SJCRH30 (cell line): Measurements from ENCODE around the gene PTGER3. TPM values are rescaled to one million over a fixed set of nuclear protein-coding genes. Genes with fewer than 3 reads are reported as not detected.

ENCODE experiments used
- DNase-seq, 2 experiments: peaks; one replicate each; pipeline ENCODE4 v3.0.0-alpha.2; 2015 to 2020
- H3K27ac ChIP-seq: fragments of 250-450 bp; sonication (Bioruptor Pico); 2 replicates; pipeline ENCODE4 v1.5.1; 2020; ENCODE audit warnings: mild to moderate bottlenecking, moderate library complexity
- H3K27me3 ChIP-seq: fragments of 250-450 bp; sonication (Bioruptor Pico); 2 replicates; pipeline ENCODE4 v1.5.1; 2020; ENCODE audit warnings: mild to moderate bottlenecking, moderate library complexity
- H3K36me3 ChIP-seq: fragments of 250-450 bp; sonication (Bioruptor Pico); 2 replicates; pipeline ENCODE4 v1.5.1; 2020; ENCODE audit warnings: mild to moderate bottlenecking, moderate library complexity
- H3K4me1 ChIP-seq: fragments of 250-450 bp; sonication (Bioruptor Pico); 2 replicates; pipeline ENCODE4 v1.5.1; 2020; ENCODE audit warnings: mild to moderate bottlenecking, moderate library complexity
- H3K4me3 ChIP-seq: fragments of 250-450 bp; sonication (Bioruptor Pico); 2 replicates; pipeline ENCODE4 v1.5.1; 2020; ENCODE audit warnings: mild to moderate bottlenecking, moderate library complexity
- H3K9me3 ChIP-seq: fragments of 250-450 bp; sonication (Bioruptor Pico); replicated peaks from 2 replicates; pipeline ENCODE4 v1.5.1; 2020; ENCODE audit warnings: mild to moderate bottlenecking, moderate library complexity
- total RNA-seq: library from RNA; depleted of rRNA; stranded (reverse); fragments of >200 nt; shearing (Covaris generic); gene quantifications from 2 replicates; pipeline ENCODE4 v1.2.3, GENCODE V29; 2014; rRNA removed

The PTGER3 gene
- not detected in 2 replicates for total RNA-seq

DNA sequence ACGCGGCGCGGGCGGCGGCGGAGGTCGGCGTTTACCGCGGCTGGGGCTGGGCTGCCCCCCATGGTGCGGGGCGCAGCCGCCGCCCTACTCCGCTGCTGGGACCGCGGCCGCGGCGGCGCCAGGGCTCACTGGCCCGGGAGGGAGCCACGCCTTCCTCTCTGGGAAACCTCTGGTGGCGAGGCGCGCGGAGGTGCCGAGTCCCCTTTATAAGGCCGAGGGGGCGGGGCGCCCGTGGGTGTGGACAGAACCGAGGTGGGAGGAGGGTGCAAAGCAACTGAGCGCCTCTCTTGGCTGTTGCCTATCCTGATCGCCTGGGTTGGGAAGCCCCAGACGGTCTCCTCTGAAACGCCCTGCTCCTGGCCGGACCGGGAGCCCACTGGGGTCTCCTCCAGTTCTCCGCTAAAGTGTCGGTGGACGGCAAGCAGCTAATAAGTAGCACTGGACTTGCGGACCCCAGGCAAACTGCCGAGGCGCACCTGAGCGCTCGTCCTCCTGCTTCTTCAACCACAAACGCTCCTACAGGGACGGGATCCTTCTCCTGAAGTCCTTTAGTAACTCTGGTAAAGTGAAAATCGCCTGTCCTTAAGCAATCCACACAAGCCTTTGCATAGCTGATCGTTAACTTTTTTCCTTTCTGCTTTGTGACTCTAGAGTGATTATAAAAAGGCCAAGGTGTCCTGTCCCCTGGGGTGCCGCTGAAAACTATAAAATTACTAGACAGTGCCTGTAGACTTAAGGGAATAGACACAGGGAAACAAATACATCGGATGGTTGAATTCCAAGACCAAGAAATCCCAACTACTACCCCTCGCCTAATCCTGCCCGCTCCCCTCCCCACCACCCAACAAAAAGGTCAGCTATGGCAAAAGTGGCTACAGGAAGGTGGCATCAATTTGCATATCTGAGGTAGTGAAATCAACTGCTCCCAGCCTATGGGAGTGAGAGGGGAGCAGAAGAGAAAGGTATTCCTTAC, at the start of gene PTGER3:
PTGER3 (minus strand) TSS at position 182 of the 973 bp plus-strand sequence. CDS start 239 bp downstream, outside the sequence.
- H3K36me3 ChIP-seq: no peaks in the 10 kb centered on the region
- H3K4me1 ChIP-seq: no peaks in the 10 kb centered on the region
- peak in 1 of 2 experiments; percentile 9 for DNase-seq
- no peak within 1 kb of the TSS for H3K27ac ChIP-seq
- no peaks in the 10 kb centered on the region for H3K9me3 ChIP-seq
- peaks cover 6% of the 10 kb centered on the region; the same call in 1 of the 2 replicates for H3K27me3 ChIP-seq
- H3K4me3 ChIP-seq: no peak within 1 kb of the TSS

DNA sequence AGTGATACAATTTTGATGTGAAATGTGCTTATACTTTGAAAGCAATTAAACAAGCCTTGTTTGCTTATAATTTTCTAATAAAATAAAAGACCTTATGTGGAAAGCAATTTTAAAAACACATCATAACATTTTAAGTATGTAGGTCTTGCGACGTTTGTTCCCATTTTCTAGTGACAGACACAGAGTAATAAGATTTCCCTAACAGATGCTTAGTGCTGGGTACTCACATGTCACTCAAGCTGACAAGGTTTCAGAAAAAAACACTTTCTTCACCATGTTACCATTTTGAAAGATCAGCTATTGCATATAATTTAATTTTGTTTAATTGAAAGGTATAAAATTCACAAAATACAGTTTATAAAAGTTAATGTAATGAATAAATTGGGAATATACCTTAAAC, 47.3 kb upstream of the PTGER3 start:
- no peak overlapping the region for H3K27ac ChIP-seq
- H3K36me3 ChIP-seq: no peaks in the 10 kb centered on the region
- no peaks in the 10 kb centered on the region for H3K4me1 ChIP-seq
- H3K4me3 ChIP-seq: no peak overlapping the region
- no peak for DNase-seq
- no peaks in the 10 kb centered on the region for H3K27me3 ChIP-seq
- H3K9me3 ChIP-seq: no peaks in the 10 kb centered on the region

DNA sequence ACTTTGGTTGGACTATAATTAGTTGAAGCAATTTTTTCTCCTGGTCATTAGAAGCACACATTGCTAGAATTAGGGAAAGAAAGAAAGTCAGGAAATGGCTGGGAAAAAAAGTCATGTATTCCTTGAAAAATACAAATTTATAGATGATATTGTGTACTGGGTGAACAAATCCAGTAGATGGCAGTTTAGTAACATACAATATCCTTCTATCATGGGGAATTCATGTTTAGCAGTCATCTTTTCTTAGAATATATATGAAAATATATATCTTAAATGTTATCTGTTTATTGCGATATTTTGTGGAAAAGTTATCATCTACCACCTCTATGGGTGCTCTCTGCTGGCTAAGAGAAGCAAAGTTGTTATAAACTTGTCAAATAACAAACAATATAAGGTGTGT, 46.3 kb upstream of the PTGER3 start:
- Histone ChIP-seq H3K4me3 (no peak overlapping the region), H3K27ac (no peak overlapping the region), H3K36me3 (no peaks in the 10 kb centered on the region), H3K9me3 (no peaks in the 10 kb centered on the region), H3K27me3 (no peaks in the 10 kb centered on the region), H3K4me1 (no peaks in the 10 kb centered on the region)
- peak in 1 of 2 experiments; percentile 14 for DNase-seq

DNA sequence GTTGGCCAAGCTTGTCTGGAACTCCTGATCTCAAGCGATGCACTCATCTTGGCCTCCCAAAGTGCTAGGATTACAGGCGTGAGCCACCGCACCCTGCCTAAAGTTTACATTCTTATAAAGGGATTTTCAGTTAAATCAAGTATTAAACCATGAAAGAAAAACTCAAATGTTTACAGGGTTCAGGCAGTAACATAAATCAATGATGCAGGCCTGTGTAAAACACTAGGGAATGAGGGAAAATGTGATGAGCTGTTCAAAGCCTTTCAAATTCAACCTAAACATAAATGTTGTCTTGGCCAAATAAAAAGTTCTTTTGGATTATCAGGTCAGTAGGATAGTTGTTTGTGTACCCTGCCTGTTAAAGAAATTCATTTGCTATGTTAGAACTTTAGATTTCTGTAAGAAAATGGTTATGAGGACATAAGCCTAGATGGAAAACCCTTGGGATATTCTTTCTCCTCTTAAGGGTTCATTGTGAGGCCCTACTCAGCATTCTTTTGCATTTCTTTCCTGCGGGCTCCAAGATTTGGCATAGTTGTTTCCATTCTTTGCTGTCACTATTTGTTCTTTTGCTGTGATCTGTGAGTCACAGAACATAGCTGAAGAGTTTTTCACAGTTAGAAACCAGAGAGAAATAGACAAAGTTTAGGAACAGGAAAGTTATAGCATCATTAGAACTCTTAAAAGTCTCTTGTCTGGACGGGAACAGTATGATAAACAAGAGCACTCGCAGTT, 42.1 kb upstream of the PTGER3 start:
- H3K36me3 ChIP-seq: no peaks in the 10 kb centered on the region
- H3K27me3 ChIP-seq: no peaks in the 10 kb centered on the region
- no peak for DNase-seq
- H3K4me1 ChIP-seq: no peaks in the 10 kb centered on the region
- H3K9me3 ChIP-seq: no peaks in the 10 kb centered on the region
- H3K4me3 ChIP-seq: no peak overlapping the region
- no peak overlapping the region for H3K27ac ChIP-seq

DNA sequence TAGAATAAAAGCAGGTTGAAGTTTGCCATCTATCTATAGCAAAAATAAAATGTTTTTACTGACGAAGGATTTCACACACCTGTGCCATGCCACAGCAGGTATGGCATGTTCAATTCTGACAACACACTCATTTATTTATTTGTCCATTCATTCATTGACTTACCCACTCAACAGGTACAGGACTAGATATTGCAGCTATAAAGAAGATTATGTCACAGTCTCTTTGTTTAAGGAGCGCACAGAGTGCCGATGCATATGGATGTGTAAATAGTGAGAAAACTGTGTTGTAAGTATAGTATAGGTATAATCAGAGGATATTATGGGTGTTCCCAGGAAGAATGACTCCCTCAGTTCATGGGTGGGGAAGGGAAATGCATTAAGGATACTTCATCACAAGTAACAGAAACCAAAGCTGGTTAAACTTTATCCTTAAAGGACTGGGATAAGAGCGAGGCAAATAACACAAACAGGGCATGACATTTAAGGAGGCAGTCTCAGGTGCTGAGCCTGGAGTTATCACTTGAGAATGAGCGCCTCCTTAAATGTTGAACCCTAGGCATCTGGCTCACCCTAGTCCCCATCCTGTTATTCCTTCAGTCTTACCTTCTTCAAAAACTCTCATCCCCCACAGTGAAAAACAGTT, 41.1 kb upstream of the PTGER3 start:
- no peak for DNase-seq
- no peak overlapping the region for H3K4me3 ChIP-seq
- H3K36me3 ChIP-seq: no peaks in the 10 kb centered on the region
- no peaks in the 10 kb centered on the region for H3K4me1 ChIP-seq
- H3K9me3 ChIP-seq: no peaks in the 10 kb centered on the region
- H3K27ac ChIP-seq: no peak overlapping the region
- H3K27me3 ChIP-seq: no peaks in the 10 kb centered on the region

DNA sequence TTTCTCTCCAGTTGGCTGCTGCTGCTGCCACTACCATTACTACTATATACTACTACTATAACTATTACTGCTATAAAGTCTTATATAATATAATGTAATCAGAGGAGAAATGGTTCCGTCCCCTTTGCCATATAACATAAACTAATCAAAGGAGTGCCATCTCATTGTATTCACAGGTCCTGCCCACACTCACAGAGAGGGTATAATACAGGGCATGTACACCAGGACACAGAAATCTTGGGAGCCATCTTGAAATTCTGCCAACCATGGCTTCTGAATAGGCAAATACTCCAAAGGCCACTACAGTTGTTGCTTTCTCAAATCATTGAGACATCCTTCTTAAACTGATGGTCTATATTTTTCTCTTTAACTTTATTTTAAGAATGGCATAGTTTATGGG, 40.1 kb upstream of the PTGER3 start:
- no peak overlapping the region for H3K4me3 ChIP-seq
- DNase-seq: no peak

DNA sequence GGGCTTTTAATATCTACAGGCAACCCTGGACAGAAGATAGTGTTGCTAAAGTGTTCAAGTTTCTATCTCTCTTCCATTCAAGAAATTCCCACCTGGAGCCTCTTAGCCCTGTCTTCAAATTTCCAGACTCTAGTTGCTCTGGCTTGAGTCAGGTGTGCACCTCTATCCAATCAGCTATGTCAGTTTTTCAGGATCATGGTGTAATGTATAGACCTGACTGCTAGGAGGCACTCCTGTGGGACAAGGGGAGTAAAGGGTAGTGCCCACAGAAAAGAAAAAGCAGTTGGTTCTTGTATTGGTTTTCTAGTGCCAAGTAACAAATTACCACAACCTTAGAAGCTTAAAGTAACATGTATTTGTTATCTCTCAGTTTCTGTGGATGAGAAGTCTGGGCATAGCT, 39.4 kb upstream of the PTGER3 start:
- no peaks in the 10 kb centered on the region for H3K4me1 ChIP-seq
- no peaks in the 10 kb centered on the region for H3K36me3 ChIP-seq
- no peak overlapping the region for H3K4me3 ChIP-seq
- H3K27ac ChIP-seq: no peak overlapping the region
- no peak for DNase-seq
- no peaks in the 10 kb centered on the region for H3K27me3 ChIP-seq
- no peaks in the 10 kb centered on the region for H3K9me3 ChIP-seq

More for the DNA sequence above, 40.1 kb upstream of the PTGER3 start:
- Histone ChIP-seq H3K27me3 (no peaks in the 10 kb centered on the region), H3K27ac (no peak overlapping the region), H3K4me1 (no peaks in the 10 kb centered on the region), H3K9me3 (no peaks in the 10 kb centered on the region), H3K36me3 (no peaks in the 10 kb centered on the region)

DNA sequence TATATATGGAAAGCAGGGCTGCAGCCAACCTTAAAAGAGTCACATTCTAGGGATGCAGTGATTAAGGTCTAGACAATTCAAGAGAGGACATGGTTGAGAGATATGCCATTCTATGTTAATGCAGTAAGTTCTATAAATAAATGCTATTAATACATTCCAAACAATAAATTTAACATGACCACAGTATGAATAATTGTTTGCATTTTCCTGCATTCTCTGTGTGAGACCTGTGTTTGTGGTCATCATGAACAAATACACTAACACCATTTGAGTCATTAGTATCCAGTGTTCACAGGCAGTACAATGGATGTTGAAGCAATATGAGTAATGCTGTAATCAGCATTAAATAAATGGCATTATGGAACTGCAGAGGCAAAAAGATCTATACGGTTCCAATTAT, 38.7 kb upstream of the PTGER3 start:
- Histone ChIP-seq H3K27me3 (no peaks in the 10 kb centered on the region), H3K9me3 (no peaks in the 10 kb centered on the region), H3K36me3 (no peaks in the 10 kb centered on the region), H3K4me1 (no peaks in the 10 kb centered on the region; the same call in 1 of the 2 replicates), H3K27ac (no peak overlapping the region), H3K4me3 (no peak overlapping the region)
- no peak for DNase-seq

DNA sequence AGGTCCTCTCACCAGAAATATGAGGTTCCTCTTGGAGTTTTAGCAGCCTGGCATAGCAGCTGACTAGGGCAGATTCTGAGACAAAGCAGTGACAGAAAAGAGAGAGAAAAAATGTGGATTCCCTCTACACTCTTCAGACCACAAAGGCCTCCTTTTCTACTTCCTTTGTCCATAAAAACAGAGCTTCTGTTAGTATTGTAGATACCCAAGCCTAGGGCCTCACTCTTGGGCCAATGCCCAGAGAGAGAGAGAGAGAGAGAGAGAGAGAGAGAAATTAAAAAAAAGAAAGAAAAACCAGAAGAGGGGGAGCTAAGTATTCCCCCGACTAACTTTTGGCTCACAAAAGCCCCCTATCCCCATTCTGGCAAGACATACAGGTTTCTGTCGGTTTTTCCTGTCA, 35.7 kb upstream of the PTGER3 start:
- no peaks in the 10 kb centered on the region for H3K27me3 ChIP-seq
- H3K9me3 ChIP-seq: no peaks in the 10 kb centered on the region
- H3K4me3 ChIP-seq: no peak overlapping the region
- H3K36me3 ChIP-seq: peaks cover 10% of the 10 kb centered on the region
- H3K4me1 ChIP-seq: peaks cover 3% of the 10 kb centered on the region
- DNase-seq: no peak
- no peak overlapping the region for H3K27ac ChIP-seq

DNA sequence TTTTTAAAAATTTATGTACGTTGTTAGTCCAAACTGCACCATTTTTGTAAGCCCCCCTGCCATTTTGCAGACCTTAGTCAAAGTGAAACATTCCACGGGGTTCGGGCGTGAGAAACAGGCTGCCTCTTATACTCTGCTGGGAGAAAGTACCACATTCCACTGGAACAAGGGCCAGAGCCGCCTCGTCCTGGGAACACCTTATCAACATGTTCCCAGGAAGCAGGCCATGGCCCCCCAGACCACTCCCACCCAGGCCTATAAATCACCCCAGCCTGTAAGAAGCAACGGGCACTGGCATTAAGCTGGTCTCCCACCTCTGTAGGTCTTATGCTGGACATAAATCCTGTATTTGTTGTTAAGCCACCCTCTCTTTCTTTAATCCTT, 34.1 kb upstream of the PTGER3 start:
- Histone ChIP-seq H3K9me3 (no peaks in the 10 kb centered on the region), H3K4me1 (peaks cover 3% of the 10 kb centered on the region), H3K4me3 (peak overlapping the region; percentile 83), H3K36me3 (peaks cover 26% of the 10 kb centered on the region), H3K27me3 (no peaks in the 10 kb centered on the region), H3K27ac (peak overlapping the region; percentile 92; the same call in 1 of the 2 replicates)
- peak; percentile 5 to 9 for DNase-seq

DNA sequence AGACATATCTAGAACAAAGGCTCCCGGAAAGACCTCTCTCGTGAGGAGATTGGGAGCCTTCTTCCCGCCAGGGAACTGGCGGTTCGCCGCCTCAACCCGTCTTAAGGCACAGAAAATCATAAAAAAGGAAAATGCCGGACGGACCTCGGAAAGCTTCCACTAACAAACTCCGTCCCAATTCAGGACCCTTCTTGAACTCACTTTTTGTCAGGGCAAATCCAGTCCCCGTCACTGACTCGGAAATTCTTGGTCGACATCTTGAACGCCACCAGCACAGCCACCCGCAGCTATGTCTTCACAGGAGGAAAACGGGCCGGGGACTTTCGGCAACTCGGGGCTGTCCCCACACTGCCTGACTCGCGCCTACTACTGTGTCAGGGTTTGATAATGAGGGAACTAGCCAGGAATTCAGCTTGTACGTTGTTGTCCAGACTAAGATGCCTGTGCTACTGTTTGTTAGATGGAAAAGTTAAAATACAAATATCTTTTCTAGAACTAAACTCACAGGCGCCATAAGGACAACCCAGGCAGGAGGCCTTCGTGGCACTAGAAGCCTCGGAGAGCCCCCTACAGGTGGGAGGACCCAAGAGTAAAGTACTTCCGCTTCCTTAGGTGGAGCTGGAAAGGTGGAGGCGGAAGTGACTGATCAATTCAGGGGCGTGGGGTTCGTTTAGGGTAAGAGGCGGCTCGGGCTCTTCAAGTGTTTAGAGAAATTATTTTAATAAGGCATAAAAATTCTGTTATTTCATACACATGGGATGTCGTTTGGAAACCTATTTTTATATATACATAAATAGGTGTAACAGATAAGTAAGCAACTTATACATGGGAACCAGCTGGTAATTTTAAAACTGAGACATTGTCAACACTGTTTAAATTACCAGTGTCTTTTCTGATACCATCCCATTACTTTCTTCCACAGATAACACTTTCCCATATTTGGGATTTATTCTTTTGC, 33.4 kb upstream of the PTGER3 start, which contains the start of gene ZRANB2:
ZRANB2 (minus strand) TSS at position 297 of the 958 bp plus-strand sequence; CDS start at position 257, 40 bp downstream.
- peak; percentile 94 to 96 for DNase-seq
- Histone ChIP-seq H3K27ac (peak within 1 kb of the TSS; percentile 92), H3K4me1 (peaks cover 3% of the 10 kb centered on the region), H3K27me3 (no peaks in the 10 kb centered on the region), H3K4me3 (peak within 1 kb of the TSS; percentile 83), H3K36me3 (peaks cover 33% of the 10 kb centered on the region), H3K9me3 (no peaks in the 10 kb centered on the region)

DNA sequence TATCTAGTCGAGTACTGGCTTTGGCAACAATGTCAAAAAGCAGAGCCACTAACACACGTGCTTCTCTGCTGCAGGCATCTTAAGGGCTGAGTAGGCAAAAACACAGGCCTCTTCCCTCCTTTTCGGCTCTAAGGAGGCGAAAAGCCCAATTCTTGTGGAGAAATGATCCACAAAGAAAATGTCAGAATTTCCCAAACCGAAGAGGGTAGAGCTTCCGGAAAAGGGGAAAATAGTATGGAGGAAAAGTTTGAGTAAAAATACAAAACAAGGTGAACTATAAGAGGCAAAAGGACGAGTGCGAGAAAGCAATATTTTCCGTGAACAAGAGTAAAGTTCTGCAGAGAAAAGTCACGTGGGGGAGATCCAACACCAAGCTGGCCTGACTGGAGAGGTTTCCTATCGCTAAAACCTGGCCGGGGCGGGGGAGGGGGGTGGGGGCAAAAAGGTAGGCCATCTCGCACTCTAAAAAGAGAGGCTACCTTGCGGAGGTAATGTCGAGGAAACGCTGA, 32.7 kb upstream of the PTGER3 start:
- Histone ChIP-seq H3K27ac (peak overlapping the region; percentile 92), H3K9me3 (no peaks in the 10 kb centered on the region), H3K27me3 (no peaks in the 10 kb centered on the region), H3K4me3 (peak overlapping the region; percentile 83), H3K36me3 (peaks cover 40% of the 10 kb centered on the region), H3K4me1 (peaks cover 3% of the 10 kb centered on the region)
- peak; percentile 5 to 27 for DNase-seq

DNA sequence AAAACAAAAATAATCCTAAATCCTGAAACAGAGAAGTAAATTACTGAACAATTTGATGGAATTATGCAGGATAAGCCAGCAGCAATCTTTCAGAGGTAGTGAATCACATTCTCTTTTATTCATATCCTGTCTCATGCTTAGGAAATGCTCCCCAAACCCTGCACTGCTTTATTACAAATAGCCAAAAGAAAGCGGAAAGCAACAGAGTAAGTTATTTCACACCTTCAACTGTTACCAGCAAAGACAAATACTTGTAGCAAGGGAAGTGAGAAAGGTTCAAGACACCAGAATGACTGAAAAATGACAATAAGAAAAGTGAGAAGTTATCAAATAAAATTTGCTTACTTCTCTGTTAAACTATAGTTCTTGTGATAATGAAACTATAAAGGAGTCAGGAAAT, 27.1 kb upstream of the PTGER3 start:
- no peak for DNase-seq
- Histone ChIP-seq H3K27ac (no peak overlapping the region), H3K36me3 (peaks cover 93% of the 10 kb centered on the region), H3K4me1 (peaks cover 3% of the 10 kb centered on the region; the same call in 1 of the 2 replicates), H3K9me3 (no peaks in the 10 kb centered on the region), H3K27me3 (no peaks in the 10 kb centered on the region), H3K4me3 (no peak overlapping the region)
